K562 (cell line): ENCODE results near the gene OR5H6. TPM values are rescaled to one million over a fixed set of nuclear protein-coding genes. Genes with fewer than 3 reads are reported as not detected.

Source experiments
- GABPB1 ChIP-seq: sonication (generic); formaldehyde crosslinking; IDR thresholded peaks from 2 replicates; pipeline ENCODE4 v1.8.0; 2022; ENCODE audit warnings: mild to moderate bottlenecking, missing genetic modification reagents
- ZFP1 ChIP-seq: fragments of 450-650 bp; formaldehyde crosslinking; IDR thresholded peaks from 2 replicates; pipeline ENCODE4 v1.4.0; 2020; ENCODE audit warnings: mild to moderate bottlenecking, mixed read lengths
- polyA plus RNA-seq, 8 experiments: library from polyadenylated mRNA; depleted of rRNA in 4 of 8; stranded (reverse) in 5 of 8; unstranded in 3 of 8; fragments of >200 nt; fragmentation: Nextera tagmentation in 2 of 8; fragmentation: Illumina TruSeq in 1 of 8; extraction: Ambion mirVana in 2 of 8; extraction: Trizol in 1 of 8; gene quantifications; 2 replicates each; pipeline versions ENCODE4 v1.2.1 to v1.2.3, GENCODE V29; 2011 to 2014; ENCODE audit warnings: inconsistent platforms in 1 of 8, missing spikeins in 1 of 8
- total RNA-seq, 7 experiments: library from RNA; depleted of rRNA in 6 of 7; stranded (reverse); fragments of >200 nt in 6 of 7; fragmentation: Illumina TruSeq in 2 of 7; extraction: Trizol in 2 of 7; gene quantifications; 2 replicates each; pipeline versions ENCODE4 v1.2.1 to v1.2.3, GENCODE V29; 2011 to 2021; ENCODE audit warnings: low replicate concordance in 1 of 7
- TF ChIP-seq, protein P1 (sequence below): fragments of 200-600 bp; sonication (generic); IDR thresholded peaks from one replicate; pipeline ENCODE4 v1.6.1; 2012; ENCODE audit warnings: mild to moderate bottlenecking, low read depth, low read length, inconsistent platforms

Gene OR5H6
- total and polyA plus RNA-seq, 9 of the 15 experiments (the other 6 are each of a cell fraction or from before 2014, with no cell fraction given), result 0.08 TPM; not detected in 8

- TF ChIP-seq, protein P1, sequence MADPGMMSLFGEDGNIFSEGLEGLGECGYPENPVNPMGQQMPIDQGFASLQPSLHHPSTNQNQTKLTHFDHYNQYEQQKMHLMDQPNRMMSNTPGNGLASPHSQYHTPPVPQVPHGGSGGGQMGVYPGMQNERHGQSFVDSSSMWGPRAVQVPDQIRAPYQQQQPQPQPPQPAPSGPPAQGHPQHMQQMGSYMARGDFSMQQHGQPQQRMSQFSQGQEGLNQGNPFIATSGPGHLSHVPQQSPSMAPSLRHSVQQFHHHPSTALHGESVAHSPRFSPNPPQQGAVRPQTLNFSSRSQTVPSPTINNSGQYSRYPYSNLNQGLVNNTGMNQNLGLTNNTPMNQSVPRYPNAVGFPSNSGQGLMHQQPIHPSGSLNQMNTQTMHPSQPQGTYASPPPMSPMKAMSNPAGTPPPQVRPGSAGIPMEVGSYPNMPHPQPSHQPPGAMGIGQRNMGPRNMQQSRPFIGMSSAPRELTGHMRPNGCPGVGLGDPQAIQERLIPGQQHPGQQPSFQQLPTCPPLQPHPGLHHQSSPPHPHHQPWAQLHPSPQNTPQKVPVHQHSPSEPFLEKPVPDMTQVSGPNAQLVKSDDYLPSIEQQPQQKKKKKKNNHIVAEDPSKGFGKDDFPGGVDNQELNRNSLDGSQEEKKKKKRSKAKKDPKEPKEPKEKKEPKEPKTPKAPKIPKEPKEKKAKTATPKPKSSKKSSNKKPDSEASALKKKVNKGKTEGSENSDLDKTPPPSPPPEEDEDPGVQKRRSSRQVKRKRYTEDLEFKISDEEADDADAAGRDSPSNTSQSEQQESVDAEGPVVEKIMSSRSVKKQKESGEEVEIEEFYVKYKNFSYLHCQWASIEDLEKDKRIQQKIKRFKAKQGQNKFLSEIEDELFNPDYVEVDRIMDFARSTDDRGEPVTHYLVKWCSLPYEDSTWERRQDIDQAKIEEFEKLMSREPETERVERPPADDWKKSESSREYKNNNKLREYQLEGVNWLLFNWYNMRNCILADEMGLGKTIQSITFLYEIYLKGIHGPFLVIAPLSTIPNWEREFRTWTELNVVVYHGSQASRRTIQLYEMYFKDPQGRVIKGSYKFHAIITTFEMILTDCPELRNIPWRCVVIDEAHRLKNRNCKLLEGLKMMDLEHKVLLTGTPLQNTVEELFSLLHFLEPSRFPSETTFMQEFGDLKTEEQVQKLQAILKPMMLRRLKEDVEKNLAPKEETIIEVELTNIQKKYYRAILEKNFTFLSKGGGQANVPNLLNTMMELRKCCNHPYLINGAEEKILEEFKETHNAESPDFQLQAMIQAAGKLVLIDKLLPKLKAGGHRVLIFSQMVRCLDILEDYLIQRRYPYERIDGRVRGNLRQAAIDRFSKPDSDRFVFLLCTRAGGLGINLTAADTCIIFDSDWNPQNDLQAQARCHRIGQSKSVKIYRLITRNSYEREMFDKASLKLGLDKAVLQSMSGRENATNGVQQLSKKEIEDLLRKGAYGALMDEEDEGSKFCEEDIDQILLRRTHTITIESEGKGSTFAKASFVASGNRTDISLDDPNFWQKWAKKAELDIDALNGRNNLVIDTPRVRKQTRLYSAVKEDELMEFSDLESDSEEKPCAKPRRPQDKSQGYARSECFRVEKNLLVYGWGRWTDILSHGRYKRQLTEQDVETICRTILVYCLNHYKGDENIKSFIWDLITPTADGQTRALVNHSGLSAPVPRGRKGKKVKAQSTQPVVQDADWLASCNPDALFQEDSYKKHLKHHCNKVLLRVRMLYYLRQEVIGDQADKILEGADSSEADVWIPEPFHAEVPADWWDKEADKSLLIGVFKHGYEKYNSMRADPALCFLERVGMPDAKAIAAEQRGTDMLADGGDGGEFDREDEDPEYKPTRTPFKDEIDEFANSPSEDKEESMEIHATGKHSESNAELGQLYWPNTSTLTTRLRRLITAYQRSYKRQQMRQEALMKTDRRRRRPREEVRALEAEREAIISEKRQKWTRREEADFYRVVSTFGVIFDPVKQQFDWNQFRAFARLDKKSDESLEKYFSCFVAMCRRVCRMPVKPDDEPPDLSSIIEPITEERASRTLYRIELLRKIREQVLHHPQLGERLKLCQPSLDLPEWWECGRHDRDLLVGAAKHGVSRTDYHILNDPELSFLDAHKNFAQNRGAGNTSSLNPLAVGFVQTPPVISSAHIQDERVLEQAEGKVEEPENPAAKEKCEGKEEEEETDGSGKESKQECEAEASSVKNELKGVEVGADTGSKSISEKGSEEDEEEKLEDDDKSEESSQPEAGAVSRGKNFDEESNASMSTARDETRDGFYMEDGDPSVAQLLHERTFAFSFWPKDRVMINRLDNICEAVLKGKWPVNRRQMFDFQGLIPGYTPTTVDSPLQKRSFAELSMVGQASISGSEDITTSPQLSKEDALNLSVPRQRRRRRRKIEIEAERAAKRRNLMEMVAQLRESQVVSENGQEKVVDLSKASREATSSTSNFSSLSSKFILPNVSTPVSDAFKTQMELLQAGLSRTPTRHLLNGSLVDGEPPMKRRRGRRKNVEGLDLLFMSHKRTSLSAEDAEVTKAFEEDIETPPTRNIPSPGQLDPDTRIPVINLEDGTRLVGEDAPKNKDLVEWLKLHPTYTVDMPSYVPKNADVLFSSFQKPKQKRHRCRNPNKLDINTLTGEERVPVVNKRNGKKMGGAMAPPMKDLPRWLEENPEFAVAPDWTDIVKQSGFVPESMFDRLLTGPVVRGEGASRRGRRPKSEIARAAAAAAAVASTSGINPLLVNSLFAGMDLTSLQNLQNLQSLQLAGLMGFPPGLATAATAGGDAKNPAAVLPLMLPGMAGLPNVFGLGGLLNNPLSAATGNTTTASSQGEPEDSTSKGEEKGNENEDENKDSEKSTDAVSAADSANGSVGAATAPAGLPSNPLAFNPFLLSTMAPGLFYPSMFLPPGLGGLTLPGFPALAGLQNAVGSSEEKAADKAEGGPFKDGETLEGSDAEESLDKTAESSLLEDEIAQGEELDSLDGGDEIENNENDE, result no peak
- TF ChIP-seq ZFP1 (CRISPR knock-in tag) (no peak), GABPB1 (CRISPR knock-in tag) (no peak)
Observed at GRCh38 chr3:98243843-98244242, 20.2 kb upstream of the OR5H6 start (continued).
